Ovary (tissue), 3 donors: ENCODE measurements around the gene PDYN.

ENCODE experiments used
- CTCF ChIP-seq, 3 donors: fragments of 450-650 bp in 2 of 3; fragments of 200-600 bp in 1 of 3; IDR thresholded peaks; one replicate each; pipeline versions ENCODE4 v1.5.1 to v1.8.0; 2016 to 2022; ENCODE audit warnings: antibody characterized with exemption in 3 of 3, mild to moderate bottlenecking in 1 of 3
- EP300 ChIP-seq: sonication (generic); formaldehyde crosslinking; IDR thresholded peaks from one replicate; pipeline ENCODE4 v1.6.1; 2017; ENCODE audit warnings: antibody characterized with exemption
- POLR2A ChIP-seq: fragments of 450-650 bp; IDR thresholded peaks from one replicate; pipeline ENCODE4 v1.6.1; 2017; ENCODE audit warnings: antibody characterized with exemption, mild to moderate bottlenecking, moderate library complexity
- donor health status: DM: no; HTN: no; CAD: no.

- TF ChIP-seq CTCF (IDR thresholded peaks at IDR 0.05) (no peak), POLR2A (no peak), EP300 (peak; percentile 35)
Observed at GRCh38 chr20:1945134-1945618, 48.7 kb downstream of the PDYN start.
